ENCODE results near the gene SETD2. TPM values are rescaled to one million over a fixed set of nuclear protein-coding genes. Genes with fewer than 3 reads are reported as not detected.

SETD2 gene
- total RNA-seq, 3 donors from 2014 or later (not counting 1 experiment from before 2014, with no cell fraction given): 86.5 to 104 (median 95.9) TPM

- Histone ChIP-seq H3K9me3 (ENCODE audit: control insufficient read depth, insufficient read depth, low read length) (no peaks in the 10 kb centered on the region), H3K27me3 (ENCODE audit: control insufficient read depth, insufficient read depth, low read length) (no peaks in the 10 kb centered on the region), H3K36me3 (ENCODE audit: control insufficient read depth, insufficient read depth, low read length) (peaks cover 94% of the 10 kb centered on the region), H3K4me3 (ENCODE audit: low read length) (no peak overlapping the region), H3K4me1 (ENCODE audit: control insufficient read depth, insufficient read depth, low read length) (peaks cover 42% of the 10 kb centered on the region), H3K27ac (ENCODE audit: low read length) (no peak overlapping the region)
- H3K27me3 Mint-ChIP-seq (ENCODE audit: low read depth in 2 of 2): no peaks in the 10 kb centered on the region
- H3K9me3 Mint-ChIP-seq: no peaks in the 10 kb centered on the region
- TF ChIP-seq CTCF (IDR thresholded peaks at IDR 0.05): no peak
- intact Hi-C loops (cut with micrococcal nuclease): no loop called here
- peak in 1 of 3 donors; percentile 34 for ATAC-seq
- H3K27ac Mint-ChIP-seq: peak overlapping the region in 1 of 2 donors; percentile 62
- H3K4me1 Mint-ChIP-seq: peaks cover 30 to 36% of the 10 kb centered on the region in 2 donors
- H3K4me3 Mint-ChIP-seq: no peak overlapping the region
- no peaks in the 10 kb centered on the region for H3K36me3 Mint-ChIP-seq
- WGBS (ENCODE audit: insufficient coverage): 94% methylated on average over 10 of the region's 10 CpGs
- DNase-seq: no peak
These were observed 163.6 kb downstream of the SETD2 start for GRCh38 chr3:47000198-47000815.

- H3K27me3 Mint-ChIP-seq (ENCODE audit: low read depth in 2 of 2): no peaks in the 10 kb centered on the region
- TF ChIP-seq CTCF (IDR thresholded peaks at IDR 0.05): no peak
These were observed 164.3 kb downstream of the SETD2 start for GRCh38 chr3:46999516-47000197.

GRCh38 chr3:46998852-46999515, 164.9 kb downstream of the SETD2 start:
- no peaks in the 10 kb centered on the region for H3K27me3 ChIP-seq (ENCODE audit: control insufficient read depth, insufficient read depth, low read length)
- Mint-ChIP-seq H3K9me3 (no peaks in the 10 kb centered on the region), H3K4me3 (no peak overlapping the region), H3K27me3 (ENCODE audit: low read depth in 2 of 2) (no peaks in the 10 kb centered on the region), H3K4me1 (peaks cover 30 to 36% of the 10 kb centered on the region in 2 donors), H3K27ac (peak overlapping the region in 1 of 2 donors; percentile 78), H3K36me3 (no peaks in the 10 kb centered on the region)
- DNase-seq (no peak), ATAC-seq (no peak)
- H3K36me3 ChIP-seq (ENCODE audit: control insufficient read depth, insufficient read depth, low read length): peaks cover 94% of the 10 kb centered on the region
- H3K4me1 ChIP-seq (ENCODE audit: control insufficient read depth, insufficient read depth, low read length): peaks cover 42% of the 10 kb centered on the region
- intact Hi-C loops (cut with micrococcal nuclease): no loop called here
- H3K9me3 ChIP-seq (ENCODE audit: control insufficient read depth, insufficient read depth, low read length): no peaks in the 10 kb centered on the region
- no peak overlapping the region for H3K4me3 ChIP-seq (ENCODE audit: low read length)
- no peak overlapping the region for H3K27ac ChIP-seq (ENCODE audit: low read length)
- WGBS (ENCODE audit: insufficient coverage): 92% methylated on average over 22 of the region's 22 CpGs
- no peak for TF ChIP-seq CTCF (IDR thresholded peaks at IDR 0.05)

More at GRCh38 chr3:46999516-47000197, 164.3 kb downstream of the SETD2 start:
- ATAC-seq (no peak), DNase-seq (no peak)
- H3K27me3 ChIP-seq (ENCODE audit: control insufficient read depth, insufficient read depth, low read length): no peaks in the 10 kb centered on the region
- peaks cover 94% of the 10 kb centered on the region for H3K36me3 ChIP-seq (ENCODE audit: control insufficient read depth, insufficient read depth, low read length)
- Mint-ChIP-seq H3K4me1 (peaks cover 30 to 36% of the 10 kb centered on the region in 2 donors), H3K27ac (peak overlapping the region in 1 of 2 donors; percentile 62), H3K9me3 (no peaks in the 10 kb centered on the region), H3K4me3 (no peak overlapping the region), H3K36me3 (no peaks in the 10 kb centered on the region)
- H3K9me3 ChIP-seq (ENCODE audit: control insufficient read depth, insufficient read depth, low read length): no peaks in the 10 kb centered on the region
- intact Hi-C loops (cut with micrococcal nuclease): no loop called here
- 97% methylated on average over 14 of the region's 14 CpGs for WGBS (ENCODE audit: insufficient coverage)
- H3K4me1 ChIP-seq (ENCODE audit: control insufficient read depth, insufficient read depth, low read length): peaks cover 42% of the 10 kb centered on the region
- no peak overlapping the region for H3K4me3 ChIP-seq (ENCODE audit: low read length)
- H3K27ac ChIP-seq (ENCODE audit: low read length): no peak overlapping the region

All from natural killer cell (primary cell).